OCI-LY7 (cell line): ENCODE results near the gene TEX22. TPM values are rescaled to one million over a fixed set of nuclear protein-coding genes. Genes with fewer than 3 reads are reported as not detected.

ENCODE experiments used
- BruUV-seq: library from RNA; stranded (reverse); fragments of 400-500 nt; replicated peaks from 2 replicates; lab custom pipeline; 2021; lab: Mats Ljungman, UMichigan
- CTCF ChIA-PET: fragments of 300-600 bp; sonication (Branson Sonifier 250); formaldehyde crosslinking; loops from one replicate; lab custom pipeline; 2022; ENCODE audit warnings: antibody characterized with exemption; ENCODE audit not compliant: unreplicated experiment; lab: Charles Lee
- POLR2A ChIA-PET: fragments of 300-600 bp; sonication (Branson Sonifier 250); formaldehyde crosslinking; loops from one replicate; lab custom pipeline; 2022; ENCODE audit warnings: antibody characterized with exemption; lab: Charles Lee
- DNase-seq: peaks from one replicate; pipeline ENCODE4 v3.0.0-alpha.2; 2015; ENCODE audit warnings: low spot score
- H2AFZ ChIP-seq: fragments of 200-600 bp; sonication (generic), shearing (Covaris generic); 2 replicates; pipeline ENCODE4 v1.6.1; 2014; ENCODE audit warnings: mild to moderate bottlenecking, antibody characterized with exemption, low read length, moderate library complexity
- H3K27ac ChIP-seq: fragments of 200-600 bp; sonication (generic); 2 replicates; pipeline ENCODE4 v1.5.1; 2014; ENCODE audit warnings: mixed run types, low read depth, mild to moderate bottlenecking, moderate library complexity, low read length, inconsistent platforms; ENCODE audit not compliant: poor library complexity, severe bottlenecking
- H3K36me3 ChIP-seq: fragments of 200-600 bp; sonication (generic); 2 replicates; pipeline ENCODE4 v1.6.1; 2014; ENCODE audit warnings: mild to moderate bottlenecking, antibody characterized with exemption, low read length, moderate library complexity, mixed read lengths; ENCODE audit not compliant: insufficient read depth
- H3K4me1 ChIP-seq: fragments of 200-600 bp; sonication (generic); 2 replicates; pipeline ENCODE4 v1.5.1; 2014; ENCODE audit warnings: mild to moderate bottlenecking, low read length; ENCODE audit not compliant: insufficient read depth, poor library complexity, severe bottlenecking
- H3K4me2 ChIP-seq: fragments of 200-600 bp; sonication (generic); 2 replicates; pipeline ENCODE4 v1.6.1; 2014; ENCODE audit warnings: mild to moderate bottlenecking, low read length
- H3K4me3 ChIP-seq: fragments of 200-600 bp; sonication (generic); 2 replicates; pipeline ENCODE4 v1.5.1; 2014; ENCODE audit warnings: mild to moderate bottlenecking, low read depth, low read length; ENCODE audit not compliant: poor library complexity, severe bottlenecking
- H3K79me2 ChIP-seq: fragments of 200-600 bp; sonication (generic); 2 replicates; pipeline ENCODE4 v1.6.1; 2016; ENCODE audit warnings: low read depth, mild to moderate bottlenecking, low read length, moderate library complexity, mixed read lengths; ENCODE audit not compliant: insufficient read depth
- H3K9me2 ChIP-seq: fragments of 200-600 bp; sonication (generic); 2 replicates; pipeline ENCODE4 v1.6.1; 2016; ENCODE audit warnings: mild to moderate bottlenecking, low read length, mixed read lengths; ENCODE audit not compliant: insufficient read depth
- H3K9me3 ChIP-seq: fragments of 200-600 bp; sonication (generic); 2 replicates; pipeline ENCODE4 v1.6.1; 2014; ENCODE audit warnings: mild to moderate bottlenecking, mixed run types, low read length, mixed read lengths
- H4K20me1 ChIP-seq: fragments of 200-600 bp; sonication (generic); 2 replicates; pipeline ENCODE4 v1.6.1; 2014; ENCODE audit warnings: mild to moderate bottlenecking, antibody characterized with exemption, low read length, moderate library complexity, mixed read lengths; ENCODE audit not compliant: insufficient read depth
- EZH2phosphoT487 ChIP-seq: fragments of 200-600 bp; sonication (generic); IDR thresholded peaks from 2 replicates; pipeline ENCODE4 v1.6.1; 2018; ENCODE audit warnings: low read depth, borderline replicate concordance, mild to moderate bottlenecking, mixed run types, antibody characterized with exemption, low read length, moderate library complexity, mixed read lengths
- intact Hi-C: fragments of 100-400 bp; cut with micrococcal nuclease; formaldehyde crosslinking; loops from one replicate; pipeline ENCODE4 v1.10.0; 2022; ENCODE audit not compliant: unreplicated experiment
- total RNA-seq, 2 experiments: library from RNA; depleted of rRNA in 1 of 2; stranded (reverse); fragments of >200 nt in 1 of 2; shearing (Covaris generic) in 1 of 2; gene quantifications; 2 replicates each; pipeline ENCODE4 v1.2.3, GENCODE V29; 2014 to 2022
- TF ChIP-seq, protein P1 (sequence below): fragments of 200-600 bp; sonication (generic); conservative IDR thresholded peaks from 2 replicates; pipeline ENCODE4 v1.5.1; 2014; ENCODE audit warnings: mild to moderate bottlenecking, antibody characterized with exemption, low read length, moderate library complexity, mixed read lengths

TEX22 gene
- total RNA-seq, 2 experiments from 2014 or later, result 1.3 to 9.2 TPM

DNA sequence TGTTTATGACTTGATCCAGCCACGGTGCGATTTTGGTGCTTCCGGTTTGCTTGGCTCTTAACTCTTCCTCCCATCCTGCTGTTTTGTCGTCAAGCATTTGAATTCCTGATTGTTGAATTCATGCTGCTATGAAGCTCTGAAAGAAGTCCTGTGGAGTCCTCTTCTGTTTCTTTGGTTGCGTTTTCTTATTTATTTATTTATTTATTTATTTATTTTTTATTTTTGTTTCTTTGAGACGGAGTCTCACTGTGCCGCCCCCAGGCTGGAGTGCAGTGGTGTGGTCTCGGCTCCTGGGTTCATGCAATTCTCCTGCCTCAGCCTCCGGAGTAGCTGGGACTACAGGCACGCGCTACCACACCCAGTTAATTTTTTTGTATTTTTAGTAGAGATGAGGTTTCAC, 18.3 kb downstream of the TEX22 start:
- no peaks in the 10 kb centered on the region for H3K9me2 ChIP-seq
- H4K20me1 ChIP-seq, result no peaks in the 10 kb centered on the region
- TF ChIP-seq, protein P1, sequence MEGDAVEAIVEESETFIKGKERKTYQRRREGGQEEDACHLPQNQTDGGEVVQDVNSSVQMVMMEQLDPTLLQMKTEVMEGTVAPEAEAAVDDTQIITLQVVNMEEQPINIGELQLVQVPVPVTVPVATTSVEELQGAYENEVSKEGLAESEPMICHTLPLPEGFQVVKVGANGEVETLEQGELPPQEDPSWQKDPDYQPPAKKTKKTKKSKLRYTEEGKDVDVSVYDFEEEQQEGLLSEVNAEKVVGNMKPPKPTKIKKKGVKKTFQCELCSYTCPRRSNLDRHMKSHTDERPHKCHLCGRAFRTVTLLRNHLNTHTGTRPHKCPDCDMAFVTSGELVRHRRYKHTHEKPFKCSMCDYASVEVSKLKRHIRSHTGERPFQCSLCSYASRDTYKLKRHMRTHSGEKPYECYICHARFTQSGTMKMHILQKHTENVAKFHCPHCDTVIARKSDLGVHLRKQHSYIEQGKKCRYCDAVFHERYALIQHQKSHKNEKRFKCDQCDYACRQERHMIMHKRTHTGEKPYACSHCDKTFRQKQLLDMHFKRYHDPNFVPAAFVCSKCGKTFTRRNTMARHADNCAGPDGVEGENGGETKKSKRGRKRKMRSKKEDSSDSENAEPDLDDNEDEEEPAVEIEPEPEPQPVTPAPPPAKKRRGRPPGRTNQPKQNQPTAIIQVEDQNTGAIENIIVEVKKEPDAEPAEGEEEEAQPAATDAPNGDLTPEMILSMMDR, result no peak
- no peak for TF ChIP-seq EZH2phosphoT487
- BruUV-seq, result no TSS peak
- POLR2A ChIA-PET, result interaction anchor here (0.7 kb wide), 1 partner anchor 116 kb away, joined by 3 read pairs; the partner anchor contains the start of gene BRF1
- H3K9me3 ChIP-seq, result no peaks in the 10 kb centered on the region
- H3K79me2 ChIP-seq, result peaks cover 15% of the 10 kb centered on the region
- no peak overlapping the region for H3K4me2 ChIP-seq
- no peak overlapping the region for H3K4me3 ChIP-seq
- no peak for DNase-seq
- no peak overlapping the region for H2AFZ ChIP-seq
- peaks cover 5% of the 10 kb centered on the region; the same call in 1 of the 2 replicates for H3K36me3 ChIP-seq
- peaks cover 17% of the 10 kb centered on the region for H3K4me1 ChIP-seq
- H3K27ac ChIP-seq, result no peak overlapping the region
- intact Hi-C loops, result no loop called here
- CTCF ChIA-PET, result no interaction called here

DNA sequence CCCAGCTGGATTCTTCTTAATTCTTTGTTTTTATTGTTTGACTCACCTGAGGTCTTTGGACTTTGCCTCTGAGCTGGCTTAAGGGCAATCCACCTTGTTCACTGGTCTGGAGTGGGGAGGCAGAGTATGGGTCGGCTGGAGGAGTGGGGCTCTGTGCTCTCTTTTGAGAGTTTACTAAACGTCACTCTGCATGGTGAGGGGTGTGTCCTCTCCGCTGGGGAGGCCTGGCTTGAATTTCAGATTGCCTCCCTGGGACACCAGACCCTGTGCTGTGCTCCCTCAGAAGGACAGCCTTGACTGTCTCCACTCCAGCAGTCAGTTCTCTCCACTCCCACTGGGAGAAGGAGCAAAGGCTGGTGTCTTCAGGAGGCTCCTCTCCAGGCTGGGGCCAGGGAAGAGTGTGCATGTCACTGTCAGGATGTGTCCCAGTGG, 19.4 kb downstream of the TEX22 start:
- TF ChIP-seq EZH2phosphoT487, result no peak
- TF ChIP-seq, protein P1, result no peak
- Histone ChIP-seq H3K4me3 (no peak overlapping the region), H3K9me3 (no peaks in the 10 kb centered on the region), H4K20me1 (no peaks in the 10 kb centered on the region), H2AFZ (no peak overlapping the region), H3K79me2 (peaks cover 25% of the 10 kb centered on the region), H3K9me2 (no peaks in the 10 kb centered on the region), H3K27ac (no peak overlapping the region), H3K4me1 (peaks cover 28% of the 10 kb centered on the region), H3K36me3 (peaks cover 16% of the 10 kb centered on the region; the same call in 1 of the 2 replicates), H3K4me2 (no peak overlapping the region)
- CTCF ChIA-PET, result no interaction called here
- no TSS peak for BruUV-seq
- DNase-seq, result no peak
- intact Hi-C loops, result no loop called here
- POLR2A ChIA-PET, result interaction anchor here (0.5 to 0.7 kb wide), 2 partner anchors 18 to 116 kb away, joined by 4 to 11 read pairs; no protein-coding TSS in a partner anchor
